Measurements from ENCODE around the gene BLVRB.

DNA sequence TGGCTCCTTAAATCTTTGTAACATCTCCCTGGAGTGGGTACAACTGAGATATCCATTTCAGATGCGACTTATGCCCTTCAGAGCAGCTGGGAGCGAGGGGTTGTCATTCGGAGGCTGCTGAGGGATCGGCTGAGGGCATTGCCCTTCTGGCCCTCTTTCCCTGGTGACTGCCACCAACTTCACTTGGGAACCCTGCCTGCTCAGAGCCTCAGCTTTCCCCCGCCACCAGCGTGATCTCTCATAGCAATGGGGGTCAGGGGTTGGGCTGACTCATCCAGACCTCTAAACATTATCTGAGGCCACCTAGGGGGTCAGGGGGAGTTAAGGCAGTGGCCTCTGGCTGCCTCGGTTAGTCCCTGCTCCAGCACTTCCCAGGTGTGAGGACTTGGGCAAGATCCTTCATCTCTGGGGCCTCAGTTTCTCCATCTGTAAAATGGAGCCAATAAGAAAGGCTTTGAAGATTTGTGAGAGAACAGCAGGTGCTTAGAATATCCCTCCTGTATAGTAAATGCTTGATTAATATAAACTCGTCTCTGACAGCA is 53.5 kb downstream of the BLVRB start:
- TF ChIP-seq, protein P1, sequence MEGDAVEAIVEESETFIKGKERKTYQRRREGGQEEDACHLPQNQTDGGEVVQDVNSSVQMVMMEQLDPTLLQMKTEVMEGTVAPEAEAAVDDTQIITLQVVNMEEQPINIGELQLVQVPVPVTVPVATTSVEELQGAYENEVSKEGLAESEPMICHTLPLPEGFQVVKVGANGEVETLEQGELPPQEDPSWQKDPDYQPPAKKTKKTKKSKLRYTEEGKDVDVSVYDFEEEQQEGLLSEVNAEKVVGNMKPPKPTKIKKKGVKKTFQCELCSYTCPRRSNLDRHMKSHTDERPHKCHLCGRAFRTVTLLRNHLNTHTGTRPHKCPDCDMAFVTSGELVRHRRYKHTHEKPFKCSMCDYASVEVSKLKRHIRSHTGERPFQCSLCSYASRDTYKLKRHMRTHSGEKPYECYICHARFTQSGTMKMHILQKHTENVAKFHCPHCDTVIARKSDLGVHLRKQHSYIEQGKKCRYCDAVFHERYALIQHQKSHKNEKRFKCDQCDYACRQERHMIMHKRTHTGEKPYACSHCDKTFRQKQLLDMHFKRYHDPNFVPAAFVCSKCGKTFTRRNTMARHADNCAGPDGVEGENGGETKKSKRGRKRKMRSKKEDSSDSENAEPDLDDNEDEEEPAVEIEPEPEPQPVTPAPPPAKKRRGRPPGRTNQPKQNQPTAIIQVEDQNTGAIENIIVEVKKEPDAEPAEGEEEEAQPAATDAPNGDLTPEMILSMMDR (IDR thresholded peaks at IDR 0.05) = no peak
- TF ChIP-seq EP300 (IDR thresholded peaks at IDR 0.05) (no peak), POLR2A (IDR thresholded peaks at IDR 0.05; ENCODE audit: low read depth) (no peak)

Data from esophagus muscularis mucosa (tissue), 4 donors.